Epithelial cell of umbilical artery (primary cell): Measurements from ENCODE around the gene WDR83. TPM values are rescaled to one million over a fixed set of nuclear protein-coding genes. Genes with fewer than 3 reads are reported as not detected.

Experiments
- total RNA-seq: library from RNA; depleted of rRNA; stranded (reverse); fragments of >200 nt; gene quantifications from 2 replicates; pipeline ENCODE4 v1.2.3, GENCODE V29; 2014

WDR83 gene, protein sequence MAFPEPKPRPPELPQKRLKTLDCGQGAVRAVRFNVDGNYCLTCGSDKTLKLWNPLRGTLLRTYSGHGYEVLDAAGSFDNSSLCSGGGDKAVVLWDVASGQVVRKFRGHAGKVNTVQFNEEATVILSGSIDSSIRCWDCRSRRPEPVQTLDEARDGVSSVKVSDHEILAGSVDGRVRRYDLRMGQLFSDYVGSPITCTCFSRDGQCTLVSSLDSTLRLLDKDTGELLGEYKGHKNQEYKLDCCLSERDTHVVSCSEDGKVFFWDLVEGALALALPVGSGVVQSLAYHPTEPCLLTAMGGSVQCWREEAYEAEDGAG
- 8.8 and 9.6 TPM in 2 replicates for total RNA-seq

DNA sequence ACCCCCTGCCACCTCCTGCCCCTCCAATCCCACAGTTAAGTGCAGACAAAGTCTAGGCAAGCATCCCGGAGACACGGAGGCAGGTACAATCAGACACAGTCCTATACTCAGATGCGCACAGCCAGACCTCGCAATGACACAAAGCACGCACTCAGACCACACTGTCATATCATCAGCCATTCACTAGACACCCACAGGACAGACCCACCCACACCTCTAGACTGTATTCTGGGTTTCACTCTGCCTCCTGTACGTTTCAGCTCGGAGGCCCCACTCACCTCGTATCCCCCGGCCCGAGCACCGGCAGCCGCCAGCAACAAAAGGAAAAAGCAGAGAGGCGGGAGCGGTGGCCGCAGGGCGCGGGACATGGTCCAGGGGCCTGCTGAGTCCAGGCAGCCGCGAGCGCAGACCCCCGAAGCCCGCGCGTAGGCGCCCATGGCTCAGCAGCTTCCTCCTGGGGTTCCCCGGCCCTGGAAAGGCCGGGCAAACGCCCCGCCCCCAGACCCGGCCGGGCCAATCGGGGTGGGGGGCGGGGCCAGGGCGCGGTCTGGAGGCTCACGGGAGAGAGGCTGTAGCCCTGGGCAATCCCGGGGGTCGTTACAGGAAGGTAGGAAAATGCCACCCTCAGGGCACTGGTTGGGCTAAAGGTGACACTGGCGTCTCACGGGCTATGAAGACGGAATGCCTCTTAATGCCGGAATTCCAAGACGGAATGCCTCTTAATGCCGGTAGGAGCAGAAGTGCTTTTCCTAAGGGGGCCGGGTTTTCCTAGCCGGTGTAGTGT lies at the start of gene WDR83, which contains the start of gene MAN2B1:
Gene WDR83, plus strand, starts transcription at position 543 of the 784 bp plus-strand sequence. CDS start 2,984 bp downstream, outside the sequence.
Gene MAN2B1, minus strand, starts transcription at position 478 of the 784 bp plus-strand sequence. Its CDS starts 41 bp downstream, at position 437.

DNA sequence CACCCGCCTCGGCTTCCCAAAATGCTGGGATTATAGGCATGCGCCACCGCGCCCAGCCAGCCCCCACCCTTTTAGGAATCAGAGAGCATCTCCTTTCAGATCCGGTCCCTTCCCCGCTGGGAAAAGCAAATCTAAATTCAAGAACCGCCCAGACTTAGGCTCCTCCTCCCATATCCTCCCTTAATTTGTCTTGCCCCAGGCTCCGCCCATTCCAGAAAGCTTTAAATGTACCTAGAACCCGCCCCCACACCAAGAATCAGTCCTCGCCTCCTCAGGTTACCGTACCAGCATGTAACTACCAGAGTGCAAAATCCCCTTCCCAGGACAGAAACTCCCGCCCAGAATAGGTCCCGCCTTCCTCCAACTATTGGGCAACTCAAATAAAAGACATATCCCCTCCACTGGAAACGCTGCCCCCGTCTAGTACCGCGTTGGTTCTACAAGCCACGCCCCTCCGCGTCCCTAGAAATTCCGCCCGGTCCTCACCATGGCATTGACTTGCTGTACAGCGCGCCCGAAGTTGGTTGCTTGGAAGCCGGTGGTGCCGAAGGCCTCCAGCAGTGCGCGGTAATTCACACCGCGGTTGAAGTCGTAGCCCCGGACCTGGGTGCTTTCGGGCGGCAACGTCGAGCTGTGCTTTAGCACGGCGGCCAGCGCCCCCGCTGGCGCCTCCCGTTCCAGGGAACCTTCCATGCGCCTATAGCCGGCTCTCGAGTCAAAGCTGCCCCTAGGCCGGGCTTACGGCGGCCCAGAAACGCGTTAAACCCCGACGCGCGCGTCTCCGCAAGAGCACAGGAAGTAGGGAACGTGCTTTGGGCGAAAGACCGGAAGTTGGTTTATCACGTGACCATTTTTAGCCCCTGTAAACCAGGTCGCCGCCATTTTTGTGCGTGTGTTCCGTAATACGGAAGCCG lies 14.7 kb downstream of the WDR83 start, which contains the start of gene DHPS:
Gene DHPS, minus strand, starts transcription at position 807 of the 914 bp plus-strand sequence. Its CDS starts 114 bp downstream, at position 693.

DNA sequence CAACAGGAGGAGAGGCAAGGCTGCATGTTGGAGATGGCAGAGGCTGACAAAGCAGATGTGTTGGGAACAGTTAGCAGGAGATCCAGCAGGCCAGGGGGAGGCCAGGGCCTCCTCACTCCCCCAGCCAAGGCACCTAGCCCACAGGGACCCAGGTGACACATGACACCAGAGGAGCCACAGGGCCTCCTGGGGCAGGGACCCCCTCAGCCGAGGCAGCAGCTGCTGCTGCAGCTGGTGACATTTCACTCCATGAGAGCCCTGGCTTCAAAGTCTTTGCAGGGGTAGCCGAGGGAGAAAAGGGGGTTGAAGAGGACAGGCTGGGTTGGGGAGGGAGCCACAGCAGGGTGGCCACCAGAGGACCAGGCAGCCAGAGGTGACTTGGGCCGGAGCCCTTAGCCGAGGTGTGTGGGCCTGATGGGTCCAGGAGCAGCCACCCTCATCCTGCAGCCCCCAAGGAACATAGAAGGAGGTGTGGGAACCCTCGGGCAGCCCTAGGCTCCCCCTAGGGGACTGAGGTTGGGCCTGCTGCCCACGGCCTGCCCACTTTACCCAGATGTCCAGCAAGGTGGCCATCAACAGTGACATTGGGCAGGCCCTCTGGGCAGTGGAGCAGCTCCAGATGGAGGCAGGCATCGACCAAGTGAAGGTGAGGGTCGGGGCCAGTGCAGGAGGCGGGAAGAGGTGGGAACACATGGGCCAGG lies 21.0 kb downstream of the WDR83 start, which contains the start of gene GNG14:
Gene GNG14, plus strand, starts transcription at position 503 of the 701 bp plus-strand sequence. Its CDS starts 51 bp downstream, at position 554.

DNA sequence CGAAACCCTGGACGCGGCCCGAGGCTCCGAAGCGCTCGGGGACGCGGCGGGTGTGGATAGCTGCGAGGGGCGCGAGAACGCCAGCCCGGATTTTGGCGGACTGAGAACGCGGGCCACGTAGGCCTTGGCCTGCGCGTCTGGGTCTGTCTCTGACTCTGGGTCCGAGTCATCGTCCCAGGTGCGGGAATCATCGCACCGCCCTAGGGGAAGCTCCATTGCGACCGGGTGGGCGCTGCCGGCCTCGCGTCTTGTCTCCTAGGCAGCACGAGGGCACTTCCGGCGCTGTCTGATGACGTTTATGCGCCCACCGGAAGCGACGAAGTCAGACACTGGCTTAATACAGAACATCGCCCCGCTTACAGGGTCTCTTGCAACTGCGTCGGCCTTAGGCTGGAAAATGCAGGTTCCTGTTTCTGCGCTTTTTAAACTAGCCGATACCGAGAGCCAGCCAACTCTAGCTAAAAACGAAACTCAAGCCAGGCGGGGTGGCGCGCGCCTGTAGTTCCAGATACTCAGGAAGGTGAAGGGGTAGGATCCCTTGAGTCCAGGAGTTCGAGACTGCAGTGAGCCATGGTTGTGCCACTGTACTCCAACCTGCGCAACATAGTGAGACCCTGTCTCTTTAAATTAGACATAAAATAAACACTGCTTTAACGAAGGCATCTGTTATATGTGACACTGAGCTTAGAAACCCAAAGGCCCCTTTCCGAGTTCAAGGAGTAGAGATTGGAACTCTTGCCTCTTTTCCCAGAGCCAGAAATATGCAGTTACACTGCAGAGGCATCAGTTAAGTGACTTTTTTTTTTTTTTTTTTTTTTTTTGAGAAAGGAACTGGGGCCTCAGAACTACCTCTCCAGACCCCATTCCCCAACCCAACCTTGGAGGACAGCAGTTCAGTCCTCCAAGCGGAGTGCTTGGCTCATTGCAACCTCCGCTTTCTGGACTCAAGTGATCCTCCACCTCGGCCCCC lies 30.0 kb downstream of the WDR83 start, which contains the start of gene FBXW9:
Gene FBXW9, minus strand, starts transcription at position 266 of the 970 bp plus-strand sequence. Its CDS starts 50 bp downstream, at position 216.

DNA sequence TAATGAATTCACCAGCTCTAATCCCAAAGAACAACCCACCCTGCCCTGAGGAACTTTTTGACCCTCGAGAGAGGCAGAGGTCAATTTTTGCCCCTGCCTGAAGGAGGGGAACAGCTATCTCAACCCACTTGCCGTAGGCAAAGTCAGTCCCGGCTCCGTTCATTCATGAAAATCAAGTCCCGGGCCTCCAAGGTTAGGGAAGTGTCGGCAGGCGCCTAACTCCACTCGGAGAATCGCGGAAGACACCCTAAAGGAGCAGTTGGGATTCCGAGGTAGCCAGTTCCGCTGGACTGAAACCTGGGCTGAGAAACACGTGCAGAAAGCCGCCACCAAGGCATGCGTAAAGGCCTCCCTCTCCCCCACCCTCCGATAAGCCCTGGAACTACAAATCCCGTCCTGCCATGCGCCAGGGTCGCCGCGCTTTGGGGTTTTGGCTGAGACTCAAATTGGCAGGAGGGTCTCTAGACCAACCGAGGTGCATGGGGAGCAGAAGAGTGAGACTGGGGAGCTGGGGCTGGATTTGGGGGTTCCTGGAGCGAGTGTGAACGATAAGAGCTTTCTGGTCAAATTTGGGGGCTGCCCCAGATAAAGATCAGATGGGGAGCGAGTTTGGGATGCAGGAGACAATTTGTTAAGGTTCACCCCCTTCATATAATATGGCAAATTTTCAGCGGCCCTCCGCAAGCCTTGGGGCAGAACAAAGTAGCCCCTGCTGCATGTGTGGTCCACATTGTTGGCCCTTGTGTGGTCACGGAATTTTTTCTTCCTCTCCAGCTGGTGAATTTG lies 57.2 kb downstream of the WDR83 start, which contains the start of gene TNPO2:
Gene TNPO2, minus strand, starts transcription at position 292 of the 786 bp plus-strand sequence. CDS start 2,955 bp downstream, outside the sequence.

Other genes starting within 250 kb of the WDR83 start
- gene ZNF443, start 225.8 kb upstream of the WDR83 start, total RNA-seq = 3.6 and 5.6 TPM in 2 replicates
- gene ZNF709, start 182.0 kb upstream of the WDR83 start, total RNA-seq = 2.3 and 4.6 TPM in 2 replicates
- 6.2 and 8.2 TPM in 2 replicates for gene ZNF564, start 115.3 kb upstream of the WDR83 start, total RNA-seq
- 4.5 and 7.8 TPM in 2 replicates for gene ZNF490, start 56.0 kb upstream of the WDR83 start, total RNA-seq
- gene ZNF791, start 55.9 kb upstream of the WDR83 start, total RNA-seq = 10.8 and 14.9 TPM in 2 replicates
- 20.5 and 24.0 TPM in 2 replicates for gene MAN2B1, start 65 bp upstream of the WDR83 start, total RNA-seq
- 59.4 and 60.9 TPM in 2 replicates for gene DHPS, start 15.1 kb downstream of the WDR83 start, total RNA-seq
- gene GNG14, start 21.2 kb downstream of the WDR83 start, total RNA-seq = not detected in 2 replicates
- gene FBXW9, start 29.8 kb downstream of the WDR83 start, total RNA-seq = 7.0 and 14.6 TPM in 2 replicates
- gene TNPO2, start 57.1 kb downstream of the WDR83 start, total RNA-seq = 17.2 and 23.4 TPM in 2 replicates
- 143 and 162 TPM in 2 replicates for gene TRIR, start 67.9 kb downstream of the WDR83 start, total RNA-seq
- gene GET3, start 70.7 kb downstream of the WDR83 start, total RNA-seq = 89.0 and 108 TPM in 2 replicates
- gene BEST2, start 85.0 kb downstream of the WDR83 start, total RNA-seq = not detected in 2 replicates
- 7.1 and 8.5 TPM in 2 replicates for gene HOOK2, start 108.7 kb downstream of the WDR83 start, total RNA-seq
- 48.3 and 73.4 TPM in 2 replicates for gene JUNB, start 124.7 kb downstream of the WDR83 start, total RNA-seq
- 258 and 276 TPM in 2 replicates for gene PRDX2, start 135.0 kb downstream of the WDR83 start, total RNA-seq
- gene THSD8, start 135.3 kb downstream of the WDR83 start, total RNA-seq = not detected in 2 replicates
- gene RNASEH2A, start 139.8 kb downstream of the WDR83 start, total RNA-seq = 35.4 and 36.8 TPM in 2 replicates
- not detected in 2 replicates for gene RTBDN, start 167.8 kb downstream of the WDR83 start, total RNA-seq
- gene MAST1, start 171.7 kb downstream of the WDR83 start, total RNA-seq = under 0.01 and 0.65 TPM in 2 replicates
- 15.6 and 21.4 TPM in 2 replicates for gene DNASE2, start 214.6 kb downstream of the WDR83 start, total RNA-seq
- under 0.01 TPM in 1 of 2 replicates, not detected in the other for gene KLF1, start 220.4 kb downstream of the WDR83 start, total RNA-seq
- 48.1 and 50.6 TPM in 2 replicates for gene GCDH, start 224.4 kb downstream of the WDR83 start, total RNA-seq